ENCODE results near the gene ARHGEF12.

The ARHGEF12 gene, protein sequence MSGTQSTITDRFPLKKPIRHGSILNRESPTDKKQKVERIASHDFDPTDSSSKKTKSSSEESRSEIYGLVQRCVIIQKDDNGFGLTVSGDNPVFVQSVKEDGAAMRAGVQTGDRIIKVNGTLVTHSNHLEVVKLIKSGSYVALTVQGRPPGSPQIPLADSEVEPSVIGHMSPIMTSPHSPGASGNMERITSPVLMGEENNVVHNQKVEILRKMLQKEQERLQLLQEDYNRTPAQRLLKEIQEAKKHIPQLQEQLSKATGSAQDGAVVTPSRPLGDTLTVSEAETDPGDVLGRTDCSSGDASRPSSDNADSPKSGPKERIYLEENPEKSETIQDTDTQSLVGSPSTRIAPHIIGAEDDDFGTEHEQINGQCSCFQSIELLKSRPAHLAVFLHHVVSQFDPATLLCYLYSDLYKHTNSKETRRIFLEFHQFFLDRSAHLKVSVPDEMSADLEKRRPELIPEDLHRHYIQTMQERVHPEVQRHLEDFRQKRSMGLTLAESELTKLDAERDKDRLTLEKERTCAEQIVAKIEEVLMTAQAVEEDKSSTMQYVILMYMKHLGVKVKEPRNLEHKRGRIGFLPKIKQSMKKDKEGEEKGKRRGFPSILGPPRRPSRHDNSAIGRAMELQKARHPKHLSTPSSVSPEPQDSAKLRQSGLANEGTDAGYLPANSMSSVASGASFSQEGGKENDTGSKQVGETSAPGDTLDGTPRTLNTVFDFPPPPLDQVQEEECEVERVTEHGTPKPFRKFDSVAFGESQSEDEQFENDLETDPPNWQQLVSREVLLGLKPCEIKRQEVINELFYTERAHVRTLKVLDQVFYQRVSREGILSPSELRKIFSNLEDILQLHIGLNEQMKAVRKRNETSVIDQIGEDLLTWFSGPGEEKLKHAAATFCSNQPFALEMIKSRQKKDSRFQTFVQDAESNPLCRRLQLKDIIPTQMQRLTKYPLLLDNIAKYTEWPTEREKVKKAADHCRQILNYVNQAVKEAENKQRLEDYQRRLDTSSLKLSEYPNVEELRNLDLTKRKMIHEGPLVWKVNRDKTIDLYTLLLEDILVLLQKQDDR (N-terminal part only)

DNA sequence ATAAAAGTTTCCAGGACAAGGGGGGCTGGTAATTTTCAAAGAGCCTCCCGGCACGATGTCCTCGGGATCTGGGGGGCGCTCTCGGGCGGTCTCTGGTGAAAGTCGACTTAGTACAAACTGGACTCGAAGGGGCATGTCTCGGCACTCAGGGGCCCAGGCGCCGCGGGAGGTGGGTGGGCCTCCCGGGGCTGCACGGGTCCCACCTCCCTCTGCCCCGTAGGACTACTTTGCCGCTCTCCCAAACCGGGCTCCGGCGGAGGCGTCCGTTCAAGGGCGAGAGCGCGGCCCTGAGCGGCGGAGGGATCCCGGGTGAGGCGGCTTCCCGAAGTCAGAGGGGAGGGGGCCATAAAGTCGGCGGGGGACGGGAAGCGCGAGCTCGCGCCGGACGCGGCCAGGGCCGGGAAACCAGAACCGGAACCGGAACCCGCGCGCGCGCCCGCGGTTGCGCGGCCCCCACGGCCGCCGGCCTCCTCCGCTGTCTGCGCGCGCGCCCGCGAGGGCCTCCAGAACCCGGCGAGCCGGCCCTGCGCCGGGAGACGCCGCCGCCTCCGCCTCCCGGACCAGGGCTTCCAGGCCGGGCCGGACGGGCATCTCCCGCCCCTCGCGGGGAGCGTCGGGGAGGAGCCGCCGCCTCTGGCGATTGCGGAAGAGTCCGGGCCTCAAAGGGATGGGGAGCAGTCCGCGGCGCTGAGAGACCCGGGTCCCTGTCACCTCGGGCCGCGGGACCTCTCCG lies at the start of gene ARHGEF12:
Gene ARHGEF12, plus strand, starts transcription at position 506 of the 733 bp plus-strand sequence. CDS start 831 bp downstream, outside the sequence.
- peak; percentile 55 for DNase-seq

- DNase-seq = no peak
Measured at GRCh38 chr11:120288021-120288420, 48.2 kb upstream of the ARHGEF12 start.

DNA sequence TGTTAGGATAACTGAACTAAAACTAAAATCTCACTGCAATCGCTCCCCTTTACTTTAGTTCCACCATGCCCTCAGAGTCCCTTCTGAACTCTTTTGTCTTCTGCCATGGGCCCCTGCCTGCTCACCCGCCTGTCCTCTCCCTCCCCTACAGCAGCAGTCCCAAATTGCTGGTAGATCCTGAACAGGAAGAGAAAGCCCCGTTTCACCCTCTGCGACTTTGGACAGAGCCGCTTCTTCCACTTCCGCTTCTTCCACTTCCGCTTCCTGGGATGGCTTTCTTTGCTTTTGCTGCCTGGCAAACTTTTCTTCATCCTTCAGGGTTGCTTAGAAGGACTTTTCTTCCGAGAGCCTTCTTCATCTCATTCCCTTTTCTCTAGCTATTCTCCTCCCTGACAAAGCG lies 46.8 kb upstream of the ARHGEF12 start:
- DNase-seq = no peak

GRCh38 chr11:120290956-120291355 lies 45.3 kb upstream of the ARHGEF12 start:
- DNase-seq = no peak

- DNase-seq = no peak
Measured at GRCh38 chr11:120293038-120293800, 43.0 kb upstream of the ARHGEF12 start.

DNA sequence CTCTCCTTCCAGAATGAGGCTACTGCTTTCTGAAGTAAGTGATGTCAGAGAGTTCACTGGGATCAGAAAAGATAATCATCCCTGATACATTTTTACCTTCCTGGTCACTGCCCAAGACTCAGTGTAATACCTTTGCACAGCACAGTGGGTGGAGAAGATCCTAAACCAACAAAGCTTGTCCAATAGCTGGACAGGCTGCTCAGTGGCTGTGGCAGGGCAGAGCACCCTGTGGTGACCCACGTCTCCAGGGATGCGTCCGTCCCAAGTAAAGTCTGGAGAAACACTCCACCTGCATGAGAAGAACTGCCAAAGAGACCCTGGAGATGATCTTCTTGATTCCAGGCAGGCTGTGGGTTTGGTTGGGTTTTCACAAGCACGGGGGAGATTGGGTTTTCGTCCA lies 42.1 kb upstream of the ARHGEF12 start:
- no peak for DNase-seq

GRCh38 chr11:120295099-120295498 lies 41.1 kb upstream of the ARHGEF12 start:
- no peak for DNase-seq

GRCh38 chr11:120296554-120296953 lies 39.7 kb upstream of the ARHGEF12 start:
- no peak for DNase-seq

- no peak for DNase-seq
Measured at GRCh38 chr11:120298461-120298860, 37.8 kb upstream of the ARHGEF12 start.

- DNase-seq = no peak
Measured at GRCh38 chr11:120302001-120302805, 34.0 kb upstream of the ARHGEF12 start.

GRCh38 chr11:120303004-120303637 lies 33.1 kb upstream of the ARHGEF12 start:
- DNase-seq = peak; percentile 8

- DNase-seq = no peak
Measured at GRCh38 chr11:120304526-120304925, 31.7 kb upstream of the ARHGEF12 start.

- no peak for DNase-seq
Measured at GRCh38 chr11:120305286-120305685, 30.9 kb upstream of the ARHGEF12 start.

GRCh38 chr11:120306519-120307242 lies 29.5 kb upstream of the ARHGEF12 start:
- no peak for DNase-seq

DNA sequence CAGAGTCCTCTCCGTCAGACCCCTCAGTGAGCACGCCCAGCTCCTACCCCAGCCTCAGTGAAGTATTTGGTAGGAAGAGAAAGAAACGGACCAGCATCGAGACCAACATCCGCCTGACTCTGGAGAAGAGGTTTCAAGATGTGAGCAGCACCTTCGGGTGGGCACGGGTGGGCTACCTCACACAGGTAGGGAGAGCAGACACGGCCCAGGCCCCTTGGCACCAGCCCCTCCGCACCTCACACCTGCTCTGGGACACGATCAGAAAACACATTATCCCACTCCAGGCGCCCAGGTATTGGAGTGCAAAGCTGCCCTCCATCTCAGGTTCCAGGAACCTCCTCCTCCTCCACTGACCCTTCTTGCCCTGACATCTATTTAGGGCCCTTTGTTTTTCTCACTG lies 28.7 kb upstream of the ARHGEF12 start:
- no peak for DNase-seq

- no peak for DNase-seq
Measured at GRCh38 chr11:120308081-120308480, 28.1 kb upstream of the ARHGEF12 start.

- DNase-seq = no peak
Measured at GRCh38 chr11:120310870-120311269, 25.3 kb upstream of the ARHGEF12 start.

DNA sequence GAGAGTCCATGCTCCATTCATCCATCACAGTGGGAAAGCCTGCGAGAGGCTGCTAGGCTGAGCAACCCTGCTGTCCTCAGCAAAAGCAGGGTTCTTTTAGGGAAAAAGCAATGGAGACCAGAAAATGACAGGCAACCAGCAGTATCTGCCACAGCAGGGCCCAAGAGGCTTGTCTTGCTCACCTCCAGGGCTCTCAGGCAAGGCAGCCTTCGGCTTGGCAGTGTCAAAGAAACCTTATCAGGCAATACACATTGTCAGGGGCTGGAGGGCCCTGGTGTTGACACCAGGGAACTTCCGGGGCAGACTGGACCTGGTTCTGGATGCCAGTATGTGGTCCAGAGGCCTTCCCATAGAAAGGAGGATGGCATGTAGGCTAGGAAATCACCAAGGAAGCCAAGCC lies 21.4 kb upstream of the ARHGEF12 start:
- DNase-seq = no peak

DNA sequence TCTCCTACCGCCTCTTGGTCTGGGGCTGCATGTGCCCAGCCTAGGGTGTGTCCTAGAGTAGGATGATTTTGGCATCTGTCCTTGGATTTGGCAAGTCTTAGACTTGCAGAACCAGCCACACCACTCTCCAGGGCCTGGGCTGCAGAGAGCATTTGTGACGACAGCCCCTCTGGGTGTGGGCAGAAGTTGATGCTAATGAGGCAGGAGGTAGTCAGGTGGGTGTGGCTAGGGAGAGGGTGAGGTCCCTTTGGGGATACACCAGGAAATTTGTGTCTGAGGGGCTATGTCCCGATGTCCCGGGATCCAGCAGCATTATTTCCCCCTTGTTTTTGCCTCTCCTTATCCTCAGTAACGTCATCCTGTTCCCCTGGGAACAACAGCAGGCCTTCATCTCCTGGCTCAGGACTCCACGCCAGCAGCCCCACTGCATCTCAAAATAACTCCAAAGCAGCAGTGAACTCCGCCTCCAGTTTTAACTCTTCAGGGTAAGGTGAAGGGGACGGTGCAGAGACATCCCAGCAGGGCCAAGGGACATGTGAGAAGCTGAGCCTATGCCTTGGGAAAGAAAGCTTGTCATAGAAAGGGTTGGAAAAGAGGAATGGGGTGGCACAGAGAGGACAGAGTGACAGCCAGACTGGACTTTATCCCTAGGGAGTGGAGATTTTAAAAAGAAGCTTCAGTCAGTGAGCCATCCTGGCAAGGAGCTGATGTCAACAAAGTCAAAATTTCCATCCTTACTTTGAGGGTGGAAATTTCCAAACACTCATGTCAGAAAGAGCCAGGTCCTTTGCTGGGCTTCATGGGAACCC lies 19.1 kb upstream of the ARHGEF12 start:
- no peak for DNase-seq

Measured in activated CD4-positive, alpha-beta T cell treated with anti-CD3 and anti-CD28 coated beads for 1 hour (primary cell).